Stomach (tissue), 4 donors: ENCODE data around the gene TIPARP.

Experiments used
- EP300 ChIP-seq: sonication (generic); formaldehyde crosslinking; IDR thresholded peaks from one replicate; pipeline ENCODE4 v1.6.1; 2017; ENCODE audit warnings: antibody characterized with exemption
- POLR2A ChIP-seq, 4 donors: fragments of 450-650 bp; IDR thresholded peaks; one replicate each; pipeline ENCODE4 v1.6.1; 2016; ENCODE audit warnings: antibody characterized with exemption in 4 of 4, control low read depth in 2 of 4, mild to moderate bottlenecking in 1 of 4, moderate library complexity in 1 of 4
- POLR2AphosphoS5 ChIP-seq, 3 donors: sonication (generic); formaldehyde crosslinking; IDR thresholded peaks; one replicate each; pipeline ENCODE4 v1.6.1; 2016; ENCODE audit warnings: antibody characterized with exemption in 3 of 3
- TF ChIP-seq, protein P1 (sequence below), 7 experiments: fragments of 450-650 bp in 4 of 7; fragments of 200-600 bp in 3 of 7; sonication (generic) in 3 of 7; IDR thresholded peaks; one replicate each; pipeline ENCODE4 v1.5.1; 2016 to 2019; ENCODE audit warnings: antibody characterized with exemption in 7 of 7, control low read depth in 2 of 7, mild to moderate bottlenecking in 1 of 7

DNA sequence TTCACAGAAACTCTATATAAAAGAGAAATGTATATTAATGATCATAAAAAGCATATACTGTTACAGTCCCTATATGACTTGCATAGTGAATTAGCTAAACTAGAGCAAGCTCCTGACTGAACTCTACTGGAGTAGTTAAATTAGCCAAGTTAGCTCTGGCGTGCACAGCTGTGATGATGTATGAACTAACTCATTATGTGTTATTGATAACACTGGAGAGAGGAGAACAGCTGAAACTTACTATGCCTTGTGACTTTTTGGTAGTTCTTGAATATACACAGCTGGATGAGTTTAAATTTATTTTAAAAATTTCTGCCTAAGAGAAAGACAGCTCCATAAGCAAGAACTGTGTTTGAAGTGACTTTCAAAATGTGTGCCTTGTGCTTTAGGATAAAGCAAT, 8.1 kb downstream of the TIPARP start:
- TF ChIP-seq, protein P1, sequence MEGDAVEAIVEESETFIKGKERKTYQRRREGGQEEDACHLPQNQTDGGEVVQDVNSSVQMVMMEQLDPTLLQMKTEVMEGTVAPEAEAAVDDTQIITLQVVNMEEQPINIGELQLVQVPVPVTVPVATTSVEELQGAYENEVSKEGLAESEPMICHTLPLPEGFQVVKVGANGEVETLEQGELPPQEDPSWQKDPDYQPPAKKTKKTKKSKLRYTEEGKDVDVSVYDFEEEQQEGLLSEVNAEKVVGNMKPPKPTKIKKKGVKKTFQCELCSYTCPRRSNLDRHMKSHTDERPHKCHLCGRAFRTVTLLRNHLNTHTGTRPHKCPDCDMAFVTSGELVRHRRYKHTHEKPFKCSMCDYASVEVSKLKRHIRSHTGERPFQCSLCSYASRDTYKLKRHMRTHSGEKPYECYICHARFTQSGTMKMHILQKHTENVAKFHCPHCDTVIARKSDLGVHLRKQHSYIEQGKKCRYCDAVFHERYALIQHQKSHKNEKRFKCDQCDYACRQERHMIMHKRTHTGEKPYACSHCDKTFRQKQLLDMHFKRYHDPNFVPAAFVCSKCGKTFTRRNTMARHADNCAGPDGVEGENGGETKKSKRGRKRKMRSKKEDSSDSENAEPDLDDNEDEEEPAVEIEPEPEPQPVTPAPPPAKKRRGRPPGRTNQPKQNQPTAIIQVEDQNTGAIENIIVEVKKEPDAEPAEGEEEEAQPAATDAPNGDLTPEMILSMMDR (IDR thresholded peaks at IDR 0.05): no peak
- TF ChIP-seq POLR2A (IDR thresholded peaks at IDR 0.05) (no peak), EP300 (no peak), POLR2AphosphoS5 (IDR thresholded peaks at IDR 0.05) (no peak)
